AG10803 (cell line): ENCODE data around the gene SLCO3A1.

Source experiments
- DNase-seq: peaks from one replicate; pipeline ENCODE4 v3.0.0; 2010; ENCODE audit warnings: low read depth
- H3K4me3 ChIP-seq: 2 replicates; pipeline ENCODE4 v1.5.1; 2011; ENCODE audit warnings: mild to moderate bottlenecking, low read length, control low read depth
- CTCF ChIP-seq: conservative IDR thresholded peaks from 2 replicates; pipeline ENCODE4 v1.5.1; 2011; ENCODE audit warnings: mild to moderate bottlenecking, low read length, control low read depth, inconsistent platforms

SLCO3A1 gene

GRCh38 chr15:91941871-91942658 is 88.6 kb downstream of the SLCO3A1 start:
- peak; percentile 9 for DNase-seq
- peak; percentile 26 for TF ChIP-seq CTCF
- H3K4me3 ChIP-seq = no peak overlapping the region

GRCh38 chr15:91942720-91943394 is 89.3 kb downstream of the SLCO3A1 start:
- TF ChIP-seq CTCF = no peak
- peak; percentile 92 for DNase-seq

GRCh38 chr15:91944331-91944730 is 90.8 kb downstream of the SLCO3A1 start:
- no peak overlapping the region for H3K4me3 ChIP-seq
- TF ChIP-seq CTCF = no peak
- DNase-seq = no peak

More at GRCh38 chr15:91942720-91943394, 89.3 kb downstream of the SLCO3A1 start:
- H3K4me3 ChIP-seq = peak overlapping the region; percentile 27

- H3K4me3 ChIP-seq = no peak overlapping the region
- no peak for DNase-seq
- TF ChIP-seq CTCF = no peak
Observed at GRCh38 chr15:91945385-91945784, 91.9 kb downstream of the SLCO3A1 start.

- DNase-seq = no peak
- no peak overlapping the region for H3K4me3 ChIP-seq
- TF ChIP-seq CTCF = no peak
Observed at GRCh38 chr15:91946075-91946474, 92.6 kb downstream of the SLCO3A1 start.

- no peak overlapping the region for H3K4me3 ChIP-seq
- no peak for DNase-seq
- TF ChIP-seq CTCF = no peak
Observed at GRCh38 chr15:91946581-91947292, 93.2 kb downstream of the SLCO3A1 start.

GRCh38 chr15:91947293-91947679 is 93.8 kb downstream of the SLCO3A1 start:
- no peak for DNase-seq
- no peak overlapping the region for H3K4me3 ChIP-seq
- no peak for TF ChIP-seq CTCF
